Activated CD4-positive, CD25-positive, alpha-beta regulatory T cell treated with anti-CD3 and anti-CD28 coated beads, Interleukin-2, amount 50 U/mL, for 24 hours (primary cell): ENCODE data around the gene SSBP3.

Experiments
- ATAC-seq, 2 donors: fragments of 150-1000 bp; cut with Tn5 transposase; one replicate each; pipeline ENCODE4 v1.10.0; 2021; ENCODE audit warnings: mild to moderate bottlenecking in 1 of 2, moderate library complexity in 1 of 2

SSBP3 gene

GRCh38 chr1:54328066-54328636 is 78.0 kb downstream of the SSBP3 start:
- ATAC-seq: no peak

GRCh38 chr1:54327386-54328065 is 78.7 kb downstream of the SSBP3 start:
- no peak for ATAC-seq

GRCh38 chr1:54326543-54327385 is 79.4 kb downstream of the SSBP3 start:
- ATAC-seq: no peak

GRCh38 chr1:54325703-54326461 is 80.3 kb downstream of the SSBP3 start:
- ATAC-seq: no peak

GRCh38 chr1:54325284-54325683 is 80.9 kb downstream of the SSBP3 start:
- ATAC-seq: no peak

GRCh38 chr1:54324251-54325140 is 81.7 kb downstream of the SSBP3 start:
- no peak for ATAC-seq

- ATAC-seq: no peak
Measured at GRCh38 chr1:54323921-54324250, 82.3 kb downstream of the SSBP3 start.

GRCh38 chr1:54323324-54323739 is 82.9 kb downstream of the SSBP3 start:
- ATAC-seq: no peak

GRCh38 chr1:54318246-54318814 is 87.9 kb downstream of the SSBP3 start:
- no peak for ATAC-seq

- ATAC-seq: no peak
Measured at GRCh38 chr1:54317084-54317483, 89.1 kb downstream of the SSBP3 start.

- no peak for ATAC-seq
Measured at GRCh38 chr1:54315099-54315498, 91.1 kb downstream of the SSBP3 start.

GRCh38 chr1:54314696-54315095 is 91.5 kb downstream of the SSBP3 start:
- ATAC-seq: no peak

GRCh38 chr1:54312796-54313316 is 93.3 kb downstream of the SSBP3 start:
- no peak for ATAC-seq

- ATAC-seq: no peak
Measured at GRCh38 chr1:54311506-54311905, 94.7 kb downstream of the SSBP3 start.

GRCh38 chr1:54310439-54311328 is 95.5 kb downstream of the SSBP3 start:
- no peak for ATAC-seq

- ATAC-seq: no peak
Measured at GRCh38 chr1:54309631-54310366, 96.4 kb downstream of the SSBP3 start.

- ATAC-seq: no peak
Measured at GRCh38 chr1:54307305-54307704, 98.9 kb downstream of the SSBP3 start.

- ATAC-seq: no peak
Measured at GRCh38 chr1:54305906-54306514, 100.2 kb downstream of the SSBP3 start.

- ATAC-seq: no peak
Measured at GRCh38 chr1:54304518-54304917, 101.7 kb downstream of the SSBP3 start.
